ENCODE data around the gene CAMK2G.

DNA sequence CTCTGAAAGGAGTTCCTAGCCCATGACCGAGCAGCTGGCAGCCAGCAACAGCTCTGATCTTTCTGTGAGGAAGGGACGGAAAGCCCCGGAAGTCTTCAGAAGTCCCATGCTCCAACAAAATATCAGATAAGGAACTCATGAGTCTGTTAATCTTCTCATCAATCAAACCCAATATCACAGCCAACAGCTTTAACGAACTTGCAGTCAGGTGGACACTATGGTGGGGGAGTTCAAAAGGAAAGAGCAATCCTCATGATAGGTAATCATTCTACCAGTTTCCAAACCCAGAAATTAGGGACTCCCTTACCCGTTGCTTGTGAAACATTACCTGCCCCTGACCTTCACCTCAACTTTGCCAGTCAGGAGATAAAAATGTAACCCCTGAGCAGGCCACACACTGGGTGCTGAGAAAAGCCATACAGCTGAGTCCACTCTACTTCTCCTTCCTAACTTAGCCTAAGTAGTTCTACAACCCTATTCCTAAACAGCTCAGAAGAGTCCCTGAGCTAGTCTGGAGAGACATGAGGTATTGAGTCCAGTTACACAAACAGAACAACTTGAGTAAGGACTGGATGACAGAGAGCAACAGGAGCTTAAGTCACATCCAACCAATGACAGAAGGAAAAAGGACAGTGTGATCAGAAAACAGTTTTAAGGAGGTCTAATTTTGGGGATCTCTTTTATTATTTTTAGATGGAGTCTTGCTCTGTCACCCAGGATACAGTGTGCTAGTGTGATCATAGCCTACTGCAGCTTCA lies 65.1 kb downstream of the CAMK2G start:
- TF ChIP-seq CTCF (conservative IDR thresholded peaks at IDR 0.05; ENCODE audit: low read depth, low read length) (no peak), EZH2phosphoT487 (IDR thresholded peaks at IDR 0.05; ENCODE audit: borderline replicate concordance, low read length) (no peak)
